OCI-LY1 (cell line): Measurements from ENCODE around the gene ZNF611.
"Not testable (repeated sequence)": the region's sequence is repeated elsewhere in the genome, so short reads cannot be mapped to it uniquely, and the experiment has no call there.

Experiments used
- H2AFZ ChIP-seq: fragments of 200-600 bp; sonication (generic), shearing (Covaris generic); 2 replicates; pipeline ENCODE4 v1.6.0; 2014; ENCODE audit warnings: antibody characterized with exemption, mild to moderate bottlenecking, low read length
- H3F3A ChIP-seq: fragments of 200-600 bp; sonication (generic), shearing (Covaris generic); 2 replicates; pipeline ENCODE4 v1.6.0; 2014; ENCODE audit warnings: mild to moderate bottlenecking, antibody characterized with exemption, low read length, moderate library complexity; ENCODE audit not compliant: insufficient read depth
- H3K27ac ChIP-seq: fragments of 200-600 bp; sonication (generic); 2 replicates; pipeline ENCODE4 v1.5.1; 2014; ENCODE audit warnings: low read length, mixed run types, mild to moderate bottlenecking, low read depth; ENCODE audit not compliant: poor library complexity, severe bottlenecking
- H3K27me3 ChIP-seq: fragments of 200-600 bp; sonication (generic); 2 replicates; pipeline ENCODE4 v1.6.0; 2014; ENCODE audit warnings: antibody characterized with exemption, mild to moderate bottlenecking, low read length, moderate library complexity; ENCODE audit not compliant: insufficient read depth
- H3K36me3 ChIP-seq: fragments of 200-600 bp; sonication (generic); 2 replicates; pipeline ENCODE4 v1.6.1; 2014; ENCODE audit warnings: mild to moderate bottlenecking, antibody characterized with exemption, low read length, moderate library complexity, mixed read lengths; ENCODE audit not compliant: insufficient read depth
- H3K4me1 ChIP-seq: fragments of 200-600 bp; sonication (generic); 2 replicates; pipeline ENCODE4 v1.5.1; 2014; ENCODE audit warnings: mild to moderate bottlenecking, low read length, moderate library complexity; ENCODE audit not compliant: insufficient read depth, severe bottlenecking
- H3K4me2 ChIP-seq: fragments of 200-600 bp; sonication (generic), shearing (Covaris generic); 2 replicates; pipeline ENCODE4 v1.6.1; 2014; ENCODE audit warnings: low read length
- H3K4me3 ChIP-seq: fragments of 200-600 bp; sonication (generic); 2 replicates; pipeline ENCODE4 v1.5.1; 2014; ENCODE audit warnings: low read length, low read depth, mild to moderate bottlenecking, mixed read lengths; ENCODE audit not compliant: poor library complexity, severe bottlenecking
- H3K79me2 ChIP-seq: fragments of 200-600 bp; shearing (Covaris generic); 2 replicates; pipeline ENCODE4 v1.6.1; 2016; ENCODE audit warnings: mixed run types, low read length, mixed read lengths; ENCODE audit not compliant: insufficient read depth
- H3K9ac ChIP-seq: fragments of 200-600 bp; sonication (generic), shearing (Covaris generic); 2 replicates; pipeline ENCODE4 v1.6.1; 2014; ENCODE audit warnings: mild to moderate bottlenecking, low read length, mixed read lengths
- H3K9me2 ChIP-seq: fragments of 200-600 bp; sonication (generic), shearing (Covaris generic); 2 replicates; pipeline ENCODE4 v1.6.1; 2014; ENCODE audit warnings: low read depth, mild to moderate bottlenecking, low read length, mixed read lengths
- H3K9me3 ChIP-seq: fragments of 200-600 bp; shearing (Covaris generic); 2 replicates; pipeline ENCODE4 v1.6.1; 2014; ENCODE audit warnings: low read length, mixed read lengths
- H4K20me1 ChIP-seq: fragments of 200-600 bp; sonication (generic), shearing (Covaris generic); 2 replicates; pipeline ENCODE4 v1.6.0; 2016; ENCODE audit warnings: mild to moderate bottlenecking, low read length; ENCODE audit not compliant: insufficient read depth
- EZH2 ChIP-seq: fragments of 200-600 bp; sonication (generic), shearing (Covaris generic); IDR thresholded peaks from 2 replicates; pipeline ENCODE4 v1.8.0; 2017; ENCODE audit warnings: borderline replicate concordance, mixed run types, mild to moderate bottlenecking, antibody characterized with exemption, low read length, moderate library complexity, mixed read lengths
- TF ChIP-seq, protein P1 (sequence below): fragments of 200-600 bp; sonication (generic), shearing (Covaris generic); IDR thresholded peaks from 2 replicates; pipeline ENCODE4 v1.5.1; 2017; ENCODE audit warnings: mild to moderate bottlenecking, antibody characterized with exemption, low read length, moderate library complexity, mixed read lengths

The ZNF611 gene

GRCh38 chr19:52689843-52690368, 44.9 kb downstream of the ZNF611 start:
- Histone ChIP-seq H4K20me1 (no peaks in the 10 kb centered on the region), H3K4me3 (peak overlapping the region; percentile 69), H3F3A (no peaks in the 10 kb centered on the region), H3K36me3 (peaks cover 21% of the 10 kb centered on the region), H3K9me2 (no peaks in the 10 kb centered on the region), H3K79me2 (peaks cover 19% of the 10 kb centered on the region), H2AFZ (no peak overlapping the region), H3K27me3 (no peaks in the 10 kb centered on the region), H3K9me3 (no peaks in the 10 kb centered on the region; the same call in 1 of the 2 replicates), H3K4me1 (peaks cover 21% of the 10 kb centered on the region), H3K27ac (peak overlapping the region; percentile 33), H3K9ac (peak overlapping the region; percentile 75), H3K4me2 (peak overlapping the region; percentile 85)
- TF ChIP-seq EZH2 = no peak

DNA sequence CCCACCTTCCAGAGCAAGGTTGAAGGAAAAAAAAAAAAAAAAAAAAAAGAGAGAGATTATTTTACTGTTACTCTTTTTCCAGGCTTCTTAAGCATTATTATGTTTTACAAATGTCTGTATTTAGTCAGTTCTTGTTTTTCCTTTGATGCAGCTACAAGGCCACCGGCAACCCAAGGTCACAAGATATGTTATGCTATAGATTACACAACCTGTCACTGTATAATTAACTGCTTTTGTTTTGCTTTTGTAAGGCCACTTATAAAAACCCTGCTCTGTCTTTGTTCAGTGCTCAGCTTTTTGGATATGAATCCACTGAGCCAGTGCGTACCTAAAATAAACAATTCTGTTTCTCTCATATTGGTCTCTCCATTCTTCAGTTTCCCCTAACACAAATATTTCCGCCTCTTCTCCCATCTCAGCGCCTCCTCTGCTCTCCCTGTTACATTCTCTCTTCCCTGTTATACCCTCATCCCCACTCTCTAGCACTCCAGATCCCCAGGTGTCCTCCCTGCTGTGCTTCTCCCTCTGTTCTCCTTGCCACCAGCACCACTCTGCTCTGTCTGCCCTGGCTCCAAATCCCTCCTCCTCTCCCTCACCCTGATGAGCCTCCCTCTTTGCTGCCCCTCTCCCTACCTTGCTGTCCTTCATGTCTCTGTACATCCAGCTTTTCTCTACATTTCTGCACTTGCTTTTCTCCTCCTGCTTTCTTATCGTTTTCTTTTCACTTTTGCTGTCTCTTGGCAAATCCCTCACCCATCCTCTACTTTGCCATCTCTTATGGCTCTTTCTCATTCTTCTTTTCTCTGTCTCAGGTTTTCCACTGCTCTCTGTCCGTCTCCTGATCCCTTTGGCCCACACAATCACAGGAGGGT, 45.7 kb downstream of the ZNF611 start:
- H4K20me1 ChIP-seq, H3F3A ChIP-seq, H3K27me3 ChIP-seq, H2AFZ ChIP-seq, H3K9me3 ChIP-seq, H3K9me2 ChIP-seq: not testable (repeated sequence)
- H3K27ac ChIP-seq = peak overlapping the region; percentile 33
- peak overlapping the region; percentile 85 for H3K4me2 ChIP-seq
- peaks cover 27% of the 10 kb centered on the region for H3K36me3 ChIP-seq
- peak overlapping the region; percentile 69 for H3K4me3 ChIP-seq
- peak overlapping the region; percentile 75 for H3K9ac ChIP-seq
- H3K79me2 ChIP-seq = peaks cover 19% of the 10 kb centered on the region
- H3K4me1 ChIP-seq = peaks cover 21% of the 10 kb centered on the region

DNA sequence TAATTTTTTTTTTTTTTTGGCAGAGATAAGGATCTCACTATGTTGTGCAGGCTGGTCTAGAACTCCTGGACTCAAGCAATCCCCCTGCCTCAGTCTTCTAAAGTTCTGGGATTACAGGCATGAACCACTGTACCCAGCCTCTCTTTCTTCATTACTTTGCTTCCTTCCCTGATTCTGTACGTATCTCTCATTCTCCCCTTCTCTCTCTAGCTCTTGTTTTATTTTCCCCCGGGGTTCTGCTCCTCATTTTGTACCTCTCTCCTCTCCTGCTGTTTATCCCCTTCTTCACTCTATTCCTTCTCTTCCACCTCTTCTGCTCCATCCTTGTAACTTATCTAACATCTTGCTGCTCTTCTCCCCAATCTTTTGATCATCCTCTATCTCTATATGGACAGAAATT, 46.5 kb downstream of the ZNF611 start:
- Histone ChIP-seq H3K4me2 (no peak overlapping the region), H3K79me2 (peaks cover 23% of the 10 kb centered on the region)

GRCh38 chr19:52687684-52688083, 47.2 kb downstream of the ZNF611 start:
- Histone ChIP-seq H3K4me2 (no peak overlapping the region), H2AFZ (no peak overlapping the region), H3K9me2 (no peaks in the 10 kb centered on the region), H3K27ac (no peak overlapping the region), H3K9ac (no peak overlapping the region), H3K9me3 (no peaks in the 10 kb centered on the region; the same call in 1 of the 2 replicates), H3K79me2 (peaks cover 23% of the 10 kb centered on the region), H4K20me1 (no peaks in the 10 kb centered on the region), H3K4me3 (no peak overlapping the region), H3K4me1 (peaks cover 21% of the 10 kb centered on the region), H3K27me3 (no peaks in the 10 kb centered on the region), H3K36me3 (peaks cover 41% of the 10 kb centered on the region), H3F3A (no peaks in the 10 kb centered on the region)
- no peak for TF ChIP-seq EZH2
- TF ChIP-seq, protein P1, sequence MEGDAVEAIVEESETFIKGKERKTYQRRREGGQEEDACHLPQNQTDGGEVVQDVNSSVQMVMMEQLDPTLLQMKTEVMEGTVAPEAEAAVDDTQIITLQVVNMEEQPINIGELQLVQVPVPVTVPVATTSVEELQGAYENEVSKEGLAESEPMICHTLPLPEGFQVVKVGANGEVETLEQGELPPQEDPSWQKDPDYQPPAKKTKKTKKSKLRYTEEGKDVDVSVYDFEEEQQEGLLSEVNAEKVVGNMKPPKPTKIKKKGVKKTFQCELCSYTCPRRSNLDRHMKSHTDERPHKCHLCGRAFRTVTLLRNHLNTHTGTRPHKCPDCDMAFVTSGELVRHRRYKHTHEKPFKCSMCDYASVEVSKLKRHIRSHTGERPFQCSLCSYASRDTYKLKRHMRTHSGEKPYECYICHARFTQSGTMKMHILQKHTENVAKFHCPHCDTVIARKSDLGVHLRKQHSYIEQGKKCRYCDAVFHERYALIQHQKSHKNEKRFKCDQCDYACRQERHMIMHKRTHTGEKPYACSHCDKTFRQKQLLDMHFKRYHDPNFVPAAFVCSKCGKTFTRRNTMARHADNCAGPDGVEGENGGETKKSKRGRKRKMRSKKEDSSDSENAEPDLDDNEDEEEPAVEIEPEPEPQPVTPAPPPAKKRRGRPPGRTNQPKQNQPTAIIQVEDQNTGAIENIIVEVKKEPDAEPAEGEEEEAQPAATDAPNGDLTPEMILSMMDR = no peak

More for the DNA sequence above, 46.5 kb downstream of the ZNF611 start:
- Histone ChIP-seq H3K4me3 (no peak overlapping the region), H3K27ac (no peak overlapping the region), H3K4me1 (peaks cover 21% of the 10 kb centered on the region), H3K36me3 (peaks cover 35% of the 10 kb centered on the region), H3K9ac (no peak overlapping the region), H3K27me3 (no peaks in the 10 kb centered on the region), H3K9me3 (no peaks in the 10 kb centered on the region; the same call in 1 of the 2 replicates), H3F3A (no peaks in the 10 kb centered on the region), H4K20me1 (no peaks in the 10 kb centered on the region), H3K9me2 (no peaks in the 10 kb centered on the region), H2AFZ (no peak overlapping the region)
- TF ChIP-seq, protein P1 = no peak
- no peak for TF ChIP-seq EZH2
